ENCODE data around the gene TMEM263.

Gene TMEM263

DNA sequence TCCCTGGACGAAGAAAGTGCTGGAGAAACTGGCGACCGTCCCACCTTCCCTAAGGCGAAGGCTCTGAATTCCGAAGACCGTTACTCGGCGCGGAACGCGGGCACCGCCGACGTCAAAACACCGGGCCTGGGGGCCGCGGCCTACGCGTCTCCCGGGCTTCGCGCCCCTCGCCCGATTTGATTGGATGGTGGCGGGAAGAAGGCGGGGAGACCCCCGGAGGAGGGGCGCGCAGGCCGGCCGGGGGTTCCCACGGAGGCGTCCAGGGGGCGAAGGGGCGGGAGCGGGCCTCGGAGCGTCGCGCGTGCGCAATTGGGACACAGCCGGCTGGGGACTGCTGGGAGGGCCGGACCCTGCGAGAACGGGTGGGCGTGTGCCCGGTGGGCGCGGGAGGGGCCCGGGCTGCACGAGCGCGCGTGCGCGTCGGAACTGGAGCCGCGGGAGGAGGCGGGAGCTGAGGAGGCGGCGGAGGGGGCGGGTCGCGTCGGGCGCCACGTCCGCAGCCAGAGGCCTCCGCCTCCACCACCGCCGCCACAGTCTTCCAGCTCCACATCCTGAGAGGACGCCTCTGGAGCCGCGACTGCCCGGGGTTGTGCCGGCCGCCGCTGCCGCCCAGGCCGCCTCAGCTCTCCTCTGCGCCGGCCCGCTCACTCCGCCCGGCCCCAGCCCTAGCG, at the start of gene TMEM263:
Gene TMEM263, plus strand, starts transcription at position 531 of the 671 bp plus-strand sequence. CDS start 11,210 bp downstream, outside the sequence.
- no peak for TF ChIP-seq CTCF (IDR thresholded peaks at IDR 0.05; ENCODE audit: low read depth, low read length, missing control alignments)
- H3K4me3 ChIP-seq (ENCODE audit: low read depth, low read length), result peak within 1 kb of the TSS; percentile 96
- DNase-seq (ENCODE audit: low read depth), result peak; percentile 77

DNA sequence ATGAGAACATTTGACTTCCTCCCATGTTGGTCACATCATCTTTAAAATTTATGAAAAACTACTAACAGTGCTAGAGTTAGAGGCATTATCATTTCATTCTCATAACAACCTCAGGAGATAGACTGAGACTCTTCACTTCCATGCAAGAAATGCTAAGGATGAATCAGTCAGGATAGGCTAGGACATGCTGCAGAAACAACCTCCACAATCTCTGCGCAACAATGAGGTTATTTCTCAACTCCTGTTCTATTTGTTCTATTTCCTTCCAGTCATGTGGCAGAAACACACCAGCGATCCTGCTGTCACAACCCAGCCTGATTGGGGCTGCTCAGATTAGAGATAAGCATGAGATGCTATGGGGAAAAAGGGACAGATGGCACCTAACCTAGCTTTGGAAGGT, 49.0 kb upstream of the TMEM263 start:
- no peak for TF ChIP-seq CTCF (IDR thresholded peaks at IDR 0.05; ENCODE audit: low read depth, low read length, missing control alignments)
- H3K4me3 ChIP-seq (ENCODE audit: low read depth, low read length), result no peak overlapping the region

GRCh38 chr12:106907411-106907810, 48.3 kb upstream of the TMEM263 start:
- no peak for DNase-seq (ENCODE audit: low read depth)
- no peak overlapping the region for H3K4me3 ChIP-seq (ENCODE audit: low read depth, low read length)
- TF ChIP-seq CTCF (IDR thresholded peaks at IDR 0.05; ENCODE audit: low read depth, low read length, missing control alignments), result peak; percentile 61

More for the DNA sequence above, 49.0 kb upstream of the TMEM263 start:
- no peak for DNase-seq (ENCODE audit: low read depth)

GRCh38 chr12:106907846-106908245, 47.9 kb upstream of the TMEM263 start:
- no peak for DNase-seq (ENCODE audit: low read depth)
- H3K4me3 ChIP-seq (ENCODE audit: low read depth, low read length), result no peak overlapping the region
- TF ChIP-seq CTCF (IDR thresholded peaks at IDR 0.05; ENCODE audit: low read depth, low read length, missing control alignments), result no peak

- no peak for DNase-seq (ENCODE audit: low read depth)
- H3K4me3 ChIP-seq (ENCODE audit: low read depth, low read length), result no peak overlapping the region
- TF ChIP-seq CTCF (IDR thresholded peaks at IDR 0.05; ENCODE audit: low read depth, low read length, missing control alignments), result no peak
These were observed 47.1 kb upstream of the TMEM263 start for GRCh38 chr12:106908561-106908960.

- DNase-seq (ENCODE audit: low read depth), result peak; percentile 76
These were observed 45.5 kb upstream of the TMEM263 start for GRCh38 chr12:106910202-106910601.

More at GRCh38 chr12:106910202-106910601, 45.5 kb upstream of the TMEM263 start:
- TF ChIP-seq CTCF (IDR thresholded peaks at IDR 0.05; ENCODE audit: low read depth, low read length, missing control alignments), result no peak
- H3K4me3 ChIP-seq (ENCODE audit: low read depth, low read length), result no peak overlapping the region
